Neural progenitor cell (in vitro differentiated cells): ENCODE data around the gene ARHGEF18.

Source experiments
- CTCF ChIP-seq: fragments of 200-600 bp; sonication (generic); IDR thresholded peaks from 2 replicates; pipeline ENCODE4 v1.5.1; 2017; ENCODE audit warnings: antibody characterized with exemption, mild to moderate bottlenecking
- EZH2 ChIP-seq: fragments of 200-600 bp; sonication (generic); IDR thresholded peaks from 2 replicates; pipeline ENCODE4 v1.6.1; 2017; ENCODE audit warnings: antibody characterized with exemption, mild to moderate bottlenecking, moderate library complexity

- TF ChIP-seq CTCF: no peak
- no peak for TF ChIP-seq EZH2
These were observed 49.0 kb downstream of the ARHGEF18 start for GRCh38 chr19:7397687-7398086.
